ENCODE measurements around the gene SLC9C2.
"Not testable (repeated sequence)": the region's sequence is repeated elsewhere in the genome, so short reads cannot be mapped to it uniquely, and the experiment has no call there.

SLC9C2 gene

GRCh38 chr1:173496757-173497320, 106.0 kb downstream of the SLC9C2 start:
- intact Hi-C loops (cut with DNase I; ENCODE audit: low total_unique reads) = no loop called here
- Histone ChIP-seq H3K27me3 (no peaks in the 10 kb centered on the region), H3K9me3 (no peaks in the 10 kb centered on the region), H3K4me1 (no peaks in the 10 kb centered on the region), H3K4me3 (no peak overlapping the region), H3K27ac (no peak overlapping the region), H3K36me3 (peaks cover 0 to 5% (median 0%) of the 10 kb centered on the region in 3 donors)
- no peak for DNase-seq
- TF ChIP-seq, protein P1, sequence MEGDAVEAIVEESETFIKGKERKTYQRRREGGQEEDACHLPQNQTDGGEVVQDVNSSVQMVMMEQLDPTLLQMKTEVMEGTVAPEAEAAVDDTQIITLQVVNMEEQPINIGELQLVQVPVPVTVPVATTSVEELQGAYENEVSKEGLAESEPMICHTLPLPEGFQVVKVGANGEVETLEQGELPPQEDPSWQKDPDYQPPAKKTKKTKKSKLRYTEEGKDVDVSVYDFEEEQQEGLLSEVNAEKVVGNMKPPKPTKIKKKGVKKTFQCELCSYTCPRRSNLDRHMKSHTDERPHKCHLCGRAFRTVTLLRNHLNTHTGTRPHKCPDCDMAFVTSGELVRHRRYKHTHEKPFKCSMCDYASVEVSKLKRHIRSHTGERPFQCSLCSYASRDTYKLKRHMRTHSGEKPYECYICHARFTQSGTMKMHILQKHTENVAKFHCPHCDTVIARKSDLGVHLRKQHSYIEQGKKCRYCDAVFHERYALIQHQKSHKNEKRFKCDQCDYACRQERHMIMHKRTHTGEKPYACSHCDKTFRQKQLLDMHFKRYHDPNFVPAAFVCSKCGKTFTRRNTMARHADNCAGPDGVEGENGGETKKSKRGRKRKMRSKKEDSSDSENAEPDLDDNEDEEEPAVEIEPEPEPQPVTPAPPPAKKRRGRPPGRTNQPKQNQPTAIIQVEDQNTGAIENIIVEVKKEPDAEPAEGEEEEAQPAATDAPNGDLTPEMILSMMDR (IDR thresholded peaks at IDR 0.05) = no peak

DNA sequence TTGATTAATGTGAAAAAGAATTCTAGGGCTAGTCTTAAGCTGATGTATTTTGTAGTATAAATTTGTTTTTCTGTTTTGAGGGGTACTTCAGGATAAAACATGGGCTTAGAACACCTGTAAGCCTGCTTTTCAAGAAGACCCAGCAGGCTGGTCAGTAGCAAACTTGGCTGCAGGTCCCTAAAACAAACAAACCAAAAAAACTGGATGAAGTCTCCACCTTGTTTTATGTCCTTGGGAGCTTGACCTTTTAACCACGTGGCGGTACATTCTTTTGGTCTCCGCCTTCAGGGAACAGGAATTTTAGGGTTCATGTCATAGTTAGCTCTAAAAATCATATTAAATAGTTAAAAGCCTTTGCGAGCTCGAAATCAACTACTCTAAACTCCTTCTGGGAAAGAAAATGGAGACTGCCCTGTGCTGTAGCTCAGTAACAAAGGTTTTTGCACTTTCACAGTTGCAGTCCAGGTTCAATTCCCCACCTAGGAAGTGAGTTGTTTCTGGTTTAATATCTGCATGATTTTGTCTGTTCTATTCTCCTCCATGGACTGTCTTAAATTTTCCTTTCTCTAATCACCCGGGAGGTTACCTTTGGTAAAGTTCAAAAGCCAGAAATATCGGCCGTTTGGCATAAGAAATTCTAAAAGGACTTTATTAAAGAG, 107.1 kb downstream of the SLC9C2 start:
- TF ChIP-seq, protein P1 (IDR thresholded peaks at IDR 0.05) = no peak
- H3K4me3 ChIP-seq = no peak overlapping the region
- DNase-seq = no peak
- no peak overlapping the region for H3K27ac ChIP-seq
- H3K27me3 ChIP-seq = no peaks in the 10 kb centered on the region
- H3K9me3 ChIP-seq = no peaks in the 10 kb centered on the region
- peaks cover 0 to 5% (median 0%) of the 10 kb centered on the region in 3 donors for H3K36me3 ChIP-seq
- intact Hi-C loops (cut with DNase I; ENCODE audit: low total_unique reads) = no loop called here
- no peaks in the 10 kb centered on the region for H3K4me1 ChIP-seq

GRCh38 chr1:173493125-173493524, 109.7 kb downstream of the SLC9C2 start:
- H3K27me3 ChIP-seq; intact Hi-C loops (cut with DNase I; ENCODE audit: low total_unique reads); H3K27ac ChIP-seq; H3K4me3 ChIP-seq; H3K4me1 ChIP-seq; H3K9me3 ChIP-seq; DNase-seq: not testable (repeated sequence)
- peaks cover 20% of the 10 kb centered on the region in 3 donors for H3K36me3 ChIP-seq

- H3K4me1 ChIP-seq = no peaks in the 10 kb centered on the region
- H3K27me3 ChIP-seq = no peaks in the 10 kb centered on the region
- TF ChIP-seq, protein P1 (IDR thresholded peaks at IDR 0.05) = no peak
- no peak overlapping the region for H3K4me3 ChIP-seq
- H3K36me3 ChIP-seq = peaks cover 36% of the 10 kb centered on the region in 3 donors
- DNase-seq = no peak
- intact Hi-C loops (cut with DNase I; ENCODE audit: low total_unique reads) = no loop called here
- no peak overlapping the region for H3K27ac ChIP-seq
- H3K9me3 ChIP-seq = no peaks in the 10 kb centered on the region
These were observed 111.4 kb downstream of the SLC9C2 start for GRCh38 chr1:173491508-173491907.

- TF ChIP-seq, protein P1 (IDR thresholded peaks at IDR 0.05) = no peak
- intact Hi-C loops (cut with DNase I; ENCODE audit: low total_unique reads) = no loop called here
- H3K36me3 ChIP-seq = peaks cover 50 to 52% (median 52%) of the 10 kb centered on the region in 3 donors
These were observed 112.9 kb downstream of the SLC9C2 start for GRCh38 chr1:173489929-173490328.

DNA sequence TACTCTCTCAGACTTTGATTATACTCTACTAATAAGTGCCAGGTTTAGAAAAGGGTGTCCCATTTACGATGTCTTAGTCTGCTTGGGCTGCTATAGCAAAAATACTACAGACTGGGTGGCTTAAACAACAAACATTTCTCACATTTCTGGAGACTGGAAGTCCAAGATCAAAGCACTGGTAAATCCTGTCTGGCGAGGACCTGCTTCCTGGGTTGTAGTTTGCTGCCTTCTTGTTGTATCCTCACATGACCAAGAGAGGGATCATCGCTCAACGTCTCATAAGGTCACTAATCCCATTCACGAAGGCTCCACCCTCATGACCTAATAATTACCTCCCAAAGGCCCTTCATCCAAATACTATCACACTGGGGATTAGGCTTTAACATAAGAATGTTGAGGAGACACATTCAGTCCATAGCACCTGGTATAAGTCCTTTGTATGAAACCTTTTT, 113.7 kb downstream of the SLC9C2 start:
- TF ChIP-seq, protein P1 (IDR thresholded peaks at IDR 0.05) = no peak
- intact Hi-C loops (cut with DNase I; ENCODE audit: low total_unique reads) = no loop called here
- no peak overlapping the region for H3K27ac ChIP-seq
- no peaks in the 10 kb centered on the region for H3K27me3 ChIP-seq
- peaks cover 57 to 60% (median 59%) of the 10 kb centered on the region in 3 donors for H3K36me3 ChIP-seq
- H3K4me3 ChIP-seq = no peak overlapping the region
- DNase-seq = no peak
- H3K4me1 ChIP-seq = no peaks in the 10 kb centered on the region
- no peaks in the 10 kb centered on the region for H3K9me3 ChIP-seq

More at GRCh38 chr1:173489929-173490328, 112.9 kb downstream of the SLC9C2 start:
- no peak overlapping the region for H3K27ac ChIP-seq
- no peaks in the 10 kb centered on the region for H3K27me3 ChIP-seq
- H3K4me1 ChIP-seq = no peaks in the 10 kb centered on the region
- H3K9me3 ChIP-seq = no peaks in the 10 kb centered on the region
- DNase-seq = no peak
- no peak overlapping the region for H3K4me3 ChIP-seq

All from tibial artery (tissue), 4 donors.